ENCODE data around the gene UBASH3B.

Gene UBASH3B

DNA sequence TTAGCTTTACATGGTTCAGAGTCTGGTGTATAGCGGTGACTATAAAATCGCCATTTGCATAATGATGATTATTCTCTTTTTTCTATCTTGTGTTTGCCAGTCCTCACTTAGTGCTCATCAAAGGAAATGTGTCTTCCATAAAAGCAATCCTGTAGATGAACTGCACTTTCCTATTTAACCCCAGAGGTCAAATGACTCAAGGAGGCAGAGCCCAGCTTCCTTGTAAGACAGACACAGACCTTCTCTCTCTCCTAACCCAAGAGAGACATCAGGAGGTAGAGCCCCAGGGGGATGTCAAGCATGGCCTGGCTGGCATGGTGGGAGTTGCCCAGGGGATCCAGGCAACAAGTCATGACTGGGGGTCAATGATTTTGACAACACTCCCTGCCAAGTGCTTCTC lies 135.9 kb downstream of the UBASH3B start:
- DNase-seq: no peak

DNA sequence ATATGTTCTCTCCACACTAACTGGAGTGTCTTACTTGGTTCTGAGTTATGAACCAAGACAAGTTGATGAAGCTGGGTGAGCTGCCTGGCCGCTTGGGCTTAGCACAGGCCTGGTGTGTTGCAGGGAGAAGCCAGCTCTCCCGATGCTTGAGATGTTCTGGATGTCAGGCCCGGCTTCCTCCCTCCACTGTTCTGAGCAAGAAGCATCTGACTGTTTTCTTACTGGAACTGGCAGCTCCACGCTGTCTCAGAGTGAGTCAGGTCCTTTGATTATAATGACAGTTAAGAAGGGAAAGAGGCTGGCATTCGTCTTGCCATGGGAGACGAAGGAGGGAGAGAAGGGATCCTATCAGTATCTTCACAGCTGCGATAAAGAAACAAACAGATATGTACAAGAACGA lies 136.3 kb downstream of the UBASH3B start:
- no peak for DNase-seq

DNA sequence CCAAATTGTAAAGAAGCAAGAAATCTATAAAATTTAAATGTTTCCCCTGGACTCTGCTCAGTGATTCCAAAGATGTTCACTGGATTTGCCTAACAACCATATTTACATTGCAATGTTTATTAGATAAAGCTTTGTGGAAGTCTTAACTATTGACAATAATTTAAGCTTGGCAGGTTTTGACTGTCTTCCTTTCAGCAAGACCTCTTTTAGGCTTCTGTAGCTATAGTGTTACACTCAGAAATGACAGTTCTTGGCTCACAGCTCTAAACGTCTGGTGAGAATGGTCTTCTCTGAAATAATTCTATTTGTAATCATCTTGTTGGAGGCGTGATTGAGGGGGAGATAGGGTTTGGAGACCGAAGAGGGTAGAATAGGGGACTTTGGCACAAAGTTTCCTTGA lies 138.0 kb downstream of the UBASH3B start:
- no peak for DNase-seq

DNA sequence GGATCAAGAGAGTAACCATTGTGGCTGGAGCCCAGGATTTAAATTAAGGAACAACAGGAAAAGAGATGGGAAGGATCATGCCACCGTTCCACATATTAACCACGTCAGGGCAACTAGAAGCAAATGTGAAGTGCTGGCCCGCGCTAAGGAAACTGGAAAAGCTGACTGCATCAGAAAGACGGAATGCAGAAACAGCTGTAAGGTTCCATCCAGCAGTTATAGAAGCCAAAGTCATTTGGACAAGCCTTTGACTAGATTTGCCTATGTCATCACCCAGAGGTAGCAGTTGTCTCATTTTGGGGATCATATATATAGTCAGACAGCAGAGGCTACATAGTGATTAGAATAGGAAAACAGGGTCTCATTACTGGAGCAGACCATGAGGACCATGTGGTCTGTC lies 139.8 kb downstream of the UBASH3B start:
- DNase-seq: no peak

DNA sequence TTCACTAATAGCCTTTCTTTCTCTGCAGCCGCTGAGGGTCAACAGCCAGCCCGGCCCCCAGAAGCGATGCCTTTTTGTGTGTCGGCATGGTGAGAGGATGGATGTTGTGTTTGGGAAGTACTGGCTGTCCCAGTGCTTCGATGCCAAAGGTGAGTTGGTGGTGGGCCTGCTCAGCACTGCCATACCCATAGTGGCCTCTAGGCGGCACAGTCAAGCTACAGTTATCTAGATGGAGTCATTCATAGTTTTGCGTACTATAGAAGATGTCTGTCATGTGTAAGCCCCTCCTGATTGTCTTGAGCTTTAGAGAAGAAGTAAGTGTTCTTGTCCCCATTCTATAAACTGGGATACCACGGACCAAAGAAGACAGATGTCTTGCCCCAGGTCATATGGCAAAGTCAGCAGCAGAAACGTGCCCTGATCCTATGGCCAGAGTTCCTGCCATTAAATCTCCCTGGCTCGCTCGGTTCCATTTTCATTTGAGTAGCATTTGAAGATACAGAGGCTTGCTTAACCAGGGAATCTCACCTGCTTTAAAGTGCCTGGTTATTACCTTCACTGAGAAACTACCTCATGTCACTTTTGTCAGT lies 140.7 kb downstream of the UBASH3B start:
- DNase-seq: peak; percentile 70

DNA sequence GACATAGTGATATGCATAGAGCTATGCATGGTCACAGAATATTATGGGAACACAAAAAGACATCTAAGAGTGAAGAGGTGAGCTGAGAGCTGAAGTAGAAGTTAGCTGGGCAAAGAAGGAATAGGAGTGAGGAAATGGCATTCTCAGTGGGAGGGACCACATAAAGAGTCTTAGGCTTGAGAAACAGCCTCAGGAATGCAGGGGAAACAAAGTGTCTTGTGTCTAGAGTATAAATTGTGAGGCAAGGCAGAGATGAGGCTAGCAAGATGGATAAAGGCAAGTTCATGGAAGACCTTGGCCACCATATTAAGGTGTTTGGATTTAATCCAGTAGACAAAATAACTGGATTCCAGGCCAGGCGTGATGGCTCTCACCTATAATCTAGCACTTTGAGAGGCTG lies 142.1 kb downstream of the UBASH3B start:
- no peak for DNase-seq

DNA sequence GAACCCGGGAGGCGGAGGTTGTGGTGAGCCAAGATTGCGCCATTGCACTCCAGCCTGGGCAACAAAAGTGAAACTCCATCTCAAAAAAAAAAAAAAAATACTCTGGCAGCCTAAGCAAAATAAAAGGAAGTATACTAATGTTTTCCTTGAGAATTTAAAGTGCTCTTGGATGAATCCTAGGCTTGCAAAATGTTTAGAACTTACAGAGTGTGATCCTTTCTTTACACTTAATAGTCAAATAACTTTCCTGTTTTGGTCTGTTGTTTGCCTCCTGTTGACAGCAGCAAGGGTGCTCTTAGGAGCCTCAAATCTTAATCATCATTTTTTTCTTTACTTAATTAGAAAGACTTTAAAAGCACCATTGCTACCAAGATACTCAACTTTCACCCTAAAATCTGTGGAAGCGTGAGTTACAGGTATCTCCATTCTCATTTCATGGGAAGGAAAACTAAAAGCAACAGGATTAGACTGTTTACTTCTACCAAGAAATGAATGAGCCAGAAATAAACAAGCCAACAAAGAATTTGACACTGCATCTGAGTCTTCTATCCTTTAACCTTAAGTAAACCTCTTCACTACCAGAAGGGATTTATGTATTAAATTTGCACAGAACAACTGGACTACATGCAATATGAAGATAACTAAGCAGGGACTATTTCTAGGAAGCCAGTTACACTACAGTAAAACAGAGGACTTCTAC lies 144.0 kb downstream of the UBASH3B start:
- no peak for DNase-seq

DNA sequence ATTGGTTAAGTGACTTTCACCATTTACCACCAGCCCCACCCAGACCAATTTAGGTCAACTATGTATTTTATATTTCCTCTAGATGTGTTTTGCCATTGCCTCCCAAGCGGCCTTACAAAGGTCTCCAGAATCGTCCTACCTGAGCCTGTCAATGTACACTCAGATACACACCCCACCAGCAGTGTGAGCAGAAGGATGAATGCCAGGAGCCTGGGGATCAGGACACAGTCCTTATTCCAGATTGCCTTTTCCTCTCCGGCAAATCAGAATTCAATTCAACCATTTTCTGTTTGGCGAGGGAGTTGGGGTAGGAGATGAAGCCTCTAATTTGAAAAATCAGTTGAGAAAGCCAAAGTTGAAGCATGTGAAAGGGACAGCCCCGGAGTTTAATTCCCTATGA lies 147.4 kb downstream of the UBASH3B start:
- no peak for DNase-seq

DNA sequence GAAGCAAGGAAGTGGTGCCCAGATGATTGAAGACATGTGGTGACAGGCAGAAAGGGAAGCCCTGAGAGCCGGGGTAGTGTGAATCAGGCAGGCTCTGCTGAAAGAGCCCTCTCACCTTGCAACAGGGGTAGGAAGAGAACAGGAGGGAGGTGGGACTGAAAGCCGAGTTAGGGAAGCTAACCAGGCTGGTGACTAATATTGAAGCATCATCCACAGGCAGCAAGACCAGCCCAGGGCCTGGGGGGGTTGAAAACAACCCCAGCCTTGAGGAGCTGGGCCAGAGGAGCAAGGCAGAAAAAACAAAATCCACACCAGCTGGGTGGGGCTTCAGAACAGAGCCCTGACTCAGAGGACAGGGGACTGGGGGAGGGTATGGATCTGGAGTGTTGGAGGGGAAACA lies 147.8 kb downstream of the UBASH3B start:
- no peak for DNase-seq

DNA sequence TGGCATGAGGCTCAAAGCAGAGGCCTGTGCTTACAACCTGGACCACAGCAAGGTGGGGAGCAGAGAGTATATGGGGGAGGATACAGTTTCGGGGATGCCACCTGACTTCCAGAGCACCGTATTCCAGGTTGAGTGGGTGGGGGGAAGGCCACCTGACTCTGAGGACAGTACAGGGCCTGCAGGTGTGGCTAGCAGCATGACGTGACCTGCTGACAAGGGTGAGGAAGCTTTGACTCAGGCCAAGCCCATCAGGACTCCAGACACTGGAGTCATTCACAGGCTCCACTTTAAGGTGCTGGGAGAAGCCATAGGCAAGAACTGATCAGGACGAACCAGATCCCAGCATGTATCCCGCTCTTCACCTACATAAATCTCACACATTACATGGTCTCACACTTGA lies 148.2 kb downstream of the UBASH3B start:
- DNase-seq: no peak

DNA sequence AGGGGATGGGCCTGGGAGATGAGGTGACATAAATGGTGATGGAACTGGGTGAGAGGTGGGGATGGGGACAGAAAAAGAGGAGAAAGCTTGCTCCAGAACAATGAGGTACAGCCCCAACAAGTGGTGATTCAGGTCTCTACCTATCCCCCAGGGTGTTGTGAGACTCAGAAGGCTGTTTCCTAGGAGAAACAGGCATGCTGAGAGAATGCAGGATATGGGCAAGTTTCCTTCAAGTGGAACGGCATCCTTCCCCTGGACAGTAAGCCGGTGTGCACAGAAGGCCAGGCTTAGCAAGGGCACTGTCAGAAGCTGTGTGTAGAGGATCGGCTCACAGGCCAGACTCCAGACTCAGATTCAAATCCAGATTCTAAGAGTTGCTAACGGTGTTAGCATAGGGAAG lies 148.6 kb downstream of the UBASH3B start:
- no peak for DNase-seq

DNA sequence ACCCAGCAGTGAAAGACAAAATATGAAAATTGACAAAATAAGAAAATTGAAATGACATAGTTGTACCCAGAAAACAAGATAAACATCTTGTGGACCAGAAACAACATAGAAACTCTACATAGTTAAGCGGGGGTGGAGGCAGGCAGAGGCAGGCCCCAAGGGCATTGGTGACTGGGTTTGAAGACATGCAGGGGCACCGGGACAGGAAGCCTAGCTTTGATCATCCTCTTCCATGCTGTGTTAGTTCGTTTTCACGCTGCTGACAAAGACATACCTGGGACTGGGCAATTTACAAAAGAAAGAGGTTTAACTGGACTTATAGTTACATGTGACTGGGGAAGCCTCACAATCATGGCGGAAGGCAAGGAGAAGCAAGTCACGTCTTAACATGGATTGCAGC lies 149.3 kb downstream of the UBASH3B start:
- DNase-seq: no peak

DNA sequence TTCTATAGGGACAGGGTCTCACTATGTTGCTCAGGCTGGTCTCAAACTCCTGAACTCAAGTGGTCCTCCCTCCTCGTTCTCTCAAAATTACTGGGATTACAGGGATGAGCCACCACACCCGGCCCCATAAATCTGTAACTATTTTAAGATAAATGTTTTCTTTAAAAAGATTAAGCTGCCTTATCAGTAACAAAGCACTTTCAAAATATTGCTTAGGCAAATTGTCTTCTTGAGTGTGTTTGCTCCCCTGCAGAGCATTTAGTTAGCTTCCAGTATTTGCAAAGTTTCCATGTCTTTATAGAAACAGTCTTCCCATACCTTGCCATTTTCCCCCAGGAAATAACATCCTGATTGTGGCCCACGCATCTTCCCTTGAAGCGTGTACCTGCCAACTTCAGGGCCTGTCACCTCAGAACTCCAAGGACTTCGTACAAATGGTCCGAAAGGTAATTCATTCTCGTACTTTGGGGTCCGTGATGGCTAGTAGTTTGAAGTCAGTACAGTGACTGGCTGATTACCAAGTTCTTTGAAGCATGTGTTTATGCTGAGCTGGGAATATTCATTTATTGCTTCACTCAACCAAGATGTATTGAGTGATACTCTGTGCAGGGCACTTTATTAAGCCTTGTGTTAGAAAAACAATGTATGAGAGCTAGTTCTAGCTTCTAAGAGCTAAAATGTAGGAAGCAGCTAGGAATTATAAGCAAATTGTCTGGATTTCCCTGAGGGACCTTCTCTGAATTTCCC lies 152.4 kb downstream of the UBASH3B start:
- no peak for DNase-seq

DNA sequence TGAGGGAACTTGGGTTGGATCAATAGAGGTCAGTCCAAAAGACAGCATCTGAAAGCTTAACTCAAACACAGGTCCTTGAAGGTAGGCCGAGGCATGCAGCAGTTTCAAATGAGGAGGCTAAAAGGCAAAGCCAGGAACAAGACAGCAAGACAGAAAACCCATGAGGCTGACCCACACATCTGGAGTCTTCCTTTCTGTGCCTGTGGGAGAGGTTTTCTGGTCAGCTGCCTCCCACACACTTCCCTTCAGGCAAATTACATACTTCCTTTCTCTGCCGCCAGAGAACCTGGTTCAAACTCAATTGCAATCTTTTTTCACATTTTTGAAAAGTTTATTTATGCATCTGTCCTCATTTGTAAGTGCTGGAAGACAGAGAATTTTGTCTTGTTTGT lies 153.0 kb downstream of the UBASH3B start:
- peak; percentile 41 for DNase-seq

DNA sequence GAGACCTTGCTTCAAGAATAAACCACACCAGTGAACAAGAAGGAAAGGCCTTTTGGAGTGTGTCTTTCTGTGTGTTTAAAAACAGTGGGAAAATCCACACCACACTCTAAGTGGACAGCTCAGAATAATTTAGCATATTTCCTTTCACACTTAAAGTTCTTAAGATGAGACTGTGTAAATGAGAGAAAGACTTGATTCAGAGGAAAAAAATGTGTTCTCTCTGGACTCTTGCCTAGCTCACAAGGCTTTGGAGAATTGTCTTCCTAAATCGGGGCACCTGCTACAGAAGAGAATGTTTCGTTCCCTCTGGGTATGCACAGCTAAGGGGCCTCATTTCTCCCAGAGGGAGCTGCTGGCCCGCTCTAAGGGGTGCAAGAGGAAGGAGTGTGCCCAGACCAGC lies 154.3 kb downstream of the UBASH3B start:
- DNase-seq: no peak

DNA sequence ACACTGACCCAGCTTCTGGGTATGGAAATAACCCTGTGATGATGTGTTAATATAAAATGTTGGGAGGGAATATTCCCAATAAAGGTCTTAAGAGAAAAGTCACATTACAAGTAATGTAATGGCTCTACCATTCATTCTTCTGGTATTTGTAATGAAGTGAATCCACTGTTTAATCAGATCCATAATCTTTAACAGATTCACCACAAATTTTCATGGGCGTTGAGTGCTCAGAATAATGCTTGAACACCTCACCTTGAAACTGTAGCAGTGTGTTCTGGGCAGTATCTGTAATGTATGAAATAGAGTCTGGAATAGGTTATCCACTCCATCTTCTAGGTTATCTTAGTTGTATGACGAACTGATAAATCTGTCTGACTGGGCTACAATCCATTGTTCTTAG lies 156.2 kb downstream of the UBASH3B start:
- DNase-seq: no peak

DNA sequence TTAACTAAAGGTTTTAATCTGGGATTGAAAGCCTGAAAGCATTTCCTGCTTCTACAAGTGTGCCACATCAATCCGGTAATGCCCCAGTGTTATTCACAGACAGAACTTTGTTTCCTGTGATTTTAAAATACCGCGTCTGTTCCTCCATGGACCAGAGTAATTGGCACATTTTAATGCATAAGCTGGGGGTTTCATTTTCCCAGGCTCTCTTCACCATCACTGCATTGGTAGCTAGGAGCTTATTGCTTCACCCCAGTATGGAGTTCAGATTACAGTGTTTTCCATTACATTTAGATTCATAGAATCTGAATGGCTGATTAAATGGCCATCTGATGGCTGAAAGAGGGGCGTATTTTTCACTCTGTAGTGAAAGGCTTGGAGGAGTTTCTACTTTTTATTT lies 157.1 kb downstream of the UBASH3B start:
- DNase-seq: no peak

DNA sequence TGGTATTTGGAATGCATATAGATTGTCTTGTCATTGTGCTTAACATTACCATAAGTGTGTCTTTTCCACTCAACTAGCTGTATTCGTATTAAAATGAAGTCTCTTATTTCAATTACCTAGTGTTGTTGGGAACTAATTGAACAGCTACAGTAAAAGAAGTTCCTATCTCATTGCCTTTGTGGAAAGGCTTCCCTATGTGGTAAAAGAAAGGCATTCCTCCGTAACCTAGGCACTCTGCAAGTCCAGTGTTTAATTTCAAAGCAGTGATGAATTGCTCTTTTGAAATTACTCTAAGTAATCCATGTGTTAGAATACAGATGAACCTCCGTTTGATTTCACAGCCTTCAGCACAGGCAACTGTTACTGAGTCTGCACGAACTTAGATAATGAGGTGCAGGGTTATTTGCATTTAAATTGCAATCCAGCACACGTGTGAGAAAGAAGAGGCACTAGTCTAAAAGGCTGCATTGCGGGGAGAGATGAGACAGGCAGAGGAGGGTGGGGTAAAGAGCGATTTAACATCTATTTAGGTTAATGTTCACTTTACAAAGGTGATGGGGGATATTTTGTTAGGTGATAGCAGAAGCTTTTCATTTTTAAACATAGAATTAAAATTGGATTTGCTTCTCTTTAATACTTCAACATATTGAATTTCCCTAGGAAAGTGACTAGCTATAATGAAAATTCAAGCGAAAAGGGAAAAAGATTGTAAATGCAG lies 157.8 kb downstream of the UBASH3B start:
- no peak for DNase-seq

DNA sequence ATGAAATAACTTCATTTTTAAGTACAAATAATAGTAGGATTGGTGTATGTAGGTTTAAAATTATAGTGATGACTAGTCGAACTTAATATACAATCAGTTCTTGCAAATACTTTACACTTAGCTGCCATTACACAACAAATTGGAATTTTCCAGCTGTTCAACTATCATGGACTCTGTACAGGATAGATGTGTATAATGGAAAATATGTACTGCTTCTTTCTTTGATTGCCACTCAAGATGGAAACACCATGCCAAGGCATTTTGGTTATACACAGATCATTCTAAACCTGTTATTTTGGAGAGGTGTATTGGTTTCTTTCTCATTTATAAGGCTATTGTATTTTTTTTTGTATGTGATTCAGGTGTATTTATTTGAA lies 158.4 kb downstream of the UBASH3B start:
- DNase-seq: no peak

DNA sequence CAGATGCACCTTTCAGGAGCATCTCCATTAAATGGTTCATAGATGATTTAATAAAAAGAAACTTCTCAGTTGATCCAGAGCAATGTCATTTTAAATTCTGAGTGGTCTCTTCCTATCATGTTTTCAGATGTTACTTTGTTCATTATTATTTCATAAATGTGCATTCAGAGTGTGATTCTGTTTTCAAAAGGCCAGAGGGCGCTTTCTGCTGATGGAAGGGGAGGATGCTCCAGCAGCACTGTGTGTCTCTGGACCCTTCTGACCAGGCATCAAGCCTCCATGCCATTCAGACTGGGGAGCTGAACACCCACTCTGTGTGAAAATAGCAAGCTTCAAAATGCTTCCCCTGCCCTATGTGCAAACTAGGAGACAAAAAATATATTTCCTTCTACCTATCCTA lies 158.9 kb downstream of the UBASH3B start:
- no peak for DNase-seq

DNA sequence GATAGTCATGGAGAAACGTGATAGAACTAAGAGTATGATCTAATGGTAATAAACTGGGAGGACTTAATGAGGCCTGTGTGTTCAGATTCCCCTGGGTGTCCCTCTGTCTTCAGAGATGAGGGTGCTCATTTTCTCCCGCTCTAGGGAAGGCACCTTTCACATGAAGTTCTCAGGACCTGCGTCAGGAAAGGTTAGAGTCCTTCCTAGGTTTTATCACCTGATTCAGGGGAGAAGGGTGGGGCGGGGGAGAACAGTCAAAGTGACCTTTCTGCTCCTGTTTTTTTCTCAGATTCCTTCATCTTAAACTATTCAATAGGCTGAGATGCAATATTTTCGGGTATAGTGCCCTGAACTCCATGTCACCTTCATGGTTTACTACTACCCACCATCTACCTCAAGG lies 160.4 kb downstream of the UBASH3B start:
- DNase-seq: no peak

DNA sequence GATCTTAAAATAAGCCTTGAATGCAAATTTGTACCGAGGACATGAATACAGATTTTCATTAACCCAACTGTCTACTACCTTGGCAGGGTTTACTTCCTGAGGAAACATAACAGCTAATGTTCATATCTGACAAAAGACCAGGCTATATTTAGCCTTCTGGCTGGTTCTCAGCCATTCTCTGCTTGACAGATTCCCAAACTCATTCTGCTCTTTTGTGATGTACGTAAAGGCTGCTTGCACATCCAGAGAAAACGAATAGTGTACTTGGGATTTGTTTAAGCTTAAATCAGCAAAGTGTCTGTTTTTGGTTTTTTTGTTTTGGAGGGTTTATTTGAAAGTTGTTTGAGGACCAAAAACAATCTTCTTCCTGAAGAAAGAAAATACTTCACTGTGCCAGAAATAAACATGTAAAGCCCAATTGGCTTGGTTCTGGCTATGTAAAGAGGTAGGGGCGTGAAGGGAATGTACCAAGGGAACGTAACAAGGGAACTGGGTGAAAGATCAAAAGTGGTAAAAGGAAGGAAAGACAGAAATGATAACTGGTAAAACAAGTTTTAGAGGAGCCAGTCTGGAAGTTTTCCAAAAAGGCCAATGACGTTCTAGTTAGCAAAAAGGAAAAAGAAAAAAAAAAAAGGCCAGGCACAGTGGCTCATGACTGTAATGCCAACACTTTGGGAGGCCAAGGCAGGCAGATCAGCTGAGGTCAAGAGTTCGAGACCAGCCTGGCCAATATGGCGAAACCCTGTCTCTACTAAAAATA lies 161.4 kb downstream of the UBASH3B start:
- no peak for DNase-seq

DNA sequence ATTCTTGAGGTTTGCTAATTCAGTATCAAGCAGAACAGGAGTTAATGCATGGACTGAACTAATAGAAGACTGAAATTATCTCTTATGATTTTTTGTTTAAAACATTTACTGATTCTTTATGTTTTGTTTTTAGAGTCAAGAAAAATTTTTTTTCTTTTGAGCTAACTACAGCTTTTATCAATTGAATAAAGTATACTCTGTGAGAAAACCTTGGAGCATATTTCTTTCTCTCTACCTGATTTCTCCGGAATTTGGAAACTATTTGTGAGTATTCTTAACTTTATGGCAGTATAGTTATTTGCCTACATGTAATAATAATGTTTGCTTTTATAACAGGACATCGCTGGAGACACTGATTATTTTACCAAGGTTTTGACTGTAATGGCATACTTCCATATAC lies 164.6 kb downstream of the UBASH3B start:
- no peak for DNase-seq
